ENCODE measurements around the gene TEAD4.

The TEAD4 gene

GRCh38 chr12:2960996-2961616 is 1.9 kb downstream of the TEAD4 start:
- no peak for DNase-seq (ENCODE audit: low spot score)

- no peak for DNase-seq (ENCODE audit: low spot score)
These were observed 2.5 kb downstream of the TEAD4 start for GRCh38 chr12:2961705-2962104.

DNA sequence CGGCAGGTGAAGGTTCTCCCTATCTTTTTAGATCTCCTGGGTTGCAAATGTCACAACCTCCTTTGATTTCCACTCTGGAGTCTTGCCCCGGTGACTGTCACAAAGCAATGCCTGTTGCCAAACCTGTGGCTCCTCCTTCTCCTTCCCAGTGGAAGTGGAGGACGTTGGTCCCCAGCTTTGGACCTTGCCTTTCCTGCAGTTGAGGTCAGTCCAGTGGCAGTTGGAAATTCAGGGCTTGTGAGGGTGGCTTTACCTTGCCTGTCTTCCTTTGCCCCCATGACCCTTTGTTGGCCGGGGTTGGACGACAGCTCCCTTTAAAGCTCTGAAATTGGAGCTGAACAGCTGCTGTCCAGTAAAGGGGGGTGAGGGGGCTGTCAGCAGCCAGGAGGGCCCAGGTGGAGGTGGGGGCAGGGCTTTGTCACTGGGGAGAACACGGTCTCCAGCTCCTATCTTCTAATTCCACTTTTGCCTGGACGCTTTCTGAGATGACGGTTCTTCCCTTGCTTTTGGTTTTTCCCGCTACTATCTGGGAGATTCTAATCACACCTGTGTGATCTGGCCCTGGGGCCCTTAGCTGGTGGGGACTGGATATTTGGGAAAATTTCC is 4.1 kb downstream of the TEAD4 start:
- DNase-seq (ENCODE audit: low spot score), result no peak

DNA sequence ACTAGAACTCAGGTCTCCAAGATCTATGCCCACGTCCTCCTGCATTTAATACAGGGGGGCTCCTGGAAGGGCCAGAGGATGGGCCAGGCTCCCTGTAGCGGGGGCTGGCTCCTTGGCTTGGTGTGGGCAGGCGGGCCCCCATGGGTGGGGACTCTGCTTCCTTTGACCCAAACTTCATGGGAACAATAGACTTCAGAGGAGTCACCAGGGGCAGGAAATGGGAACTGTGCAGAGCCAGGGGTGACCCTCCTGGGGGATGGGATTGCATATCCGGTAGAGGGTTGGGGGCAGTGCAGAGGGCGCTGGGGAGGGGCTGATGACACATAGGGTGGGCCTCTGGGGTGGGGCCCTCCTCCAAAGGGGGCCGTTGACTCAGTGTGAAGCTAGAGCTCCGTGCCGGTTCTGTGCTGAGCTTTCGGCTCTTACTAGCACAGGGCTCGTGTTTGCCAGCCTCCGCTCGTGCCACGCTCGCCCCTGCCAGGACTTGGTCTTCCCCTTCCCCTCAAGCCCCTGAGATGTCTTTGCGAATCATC is 4.6 kb downstream of the TEAD4 start:
- no peak for DNase-seq (ENCODE audit: low spot score)

GRCh38 chr12:2967651-2968050 is 8.5 kb downstream of the TEAD4 start:
- no peak for DNase-seq (ENCODE audit: low spot score)

GRCh38 chr12:2970744-2971143 is 11.5 kb downstream of the TEAD4 start:
- DNase-seq (ENCODE audit: low spot score), result no peak

- no peak for DNase-seq (ENCODE audit: low spot score)
These were observed 14.4 kb downstream of the TEAD4 start for GRCh38 chr12:2973566-2973965.

GRCh38 chr12:2974560-2974971 is 15.4 kb downstream of the TEAD4 start:
- no peak for DNase-seq (ENCODE audit: low spot score)

DNA sequence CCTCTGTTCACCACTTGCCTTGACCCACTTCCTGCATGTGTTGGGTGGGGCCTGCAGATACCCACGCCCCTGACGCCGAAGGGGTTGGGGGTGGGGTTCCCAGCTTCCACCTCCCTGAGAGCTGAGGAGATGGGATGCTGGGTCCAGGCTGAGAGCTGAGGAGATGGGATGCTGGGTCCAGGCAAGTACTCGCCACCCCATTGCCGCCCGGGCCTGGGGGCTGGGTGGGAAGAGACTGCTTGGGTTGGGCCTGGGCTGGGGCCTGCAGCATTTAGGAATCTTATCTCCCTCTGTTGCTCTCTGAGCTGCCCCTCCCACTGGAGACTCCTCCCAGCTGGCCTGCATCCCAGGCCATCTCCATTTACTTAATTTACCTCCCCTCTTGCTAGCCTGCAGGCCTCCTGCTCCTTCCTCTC is 17.4 kb downstream of the TEAD4 start:
- no peak for DNase-seq (ENCODE audit: low spot score)

DNA sequence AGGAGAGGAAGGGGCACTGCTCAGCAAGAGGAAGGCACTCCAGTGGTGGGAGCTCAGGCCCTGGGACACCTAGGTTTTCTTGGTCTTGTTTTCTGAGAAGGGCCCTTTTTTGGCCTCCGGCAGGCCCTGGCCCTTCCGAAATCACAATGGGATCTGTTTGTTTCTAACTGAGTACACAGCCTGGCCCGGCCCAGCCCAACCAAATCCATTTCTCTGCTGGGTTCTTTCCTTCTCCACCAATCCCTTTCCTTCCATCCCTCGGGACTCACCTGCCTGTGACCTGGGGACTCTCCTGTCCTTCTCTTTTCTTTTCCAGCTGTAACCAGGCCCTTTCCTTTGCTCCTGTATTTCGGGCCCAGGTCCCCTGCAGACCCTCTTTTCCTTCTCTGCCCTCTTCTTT is 18.6 kb downstream of the TEAD4 start:
- no peak for DNase-seq (ENCODE audit: low spot score)

- DNase-seq (ENCODE audit: low spot score), result no peak
These were observed 20.6 kb downstream of the TEAD4 start for GRCh38 chr12:2979806-2980205.

DNA sequence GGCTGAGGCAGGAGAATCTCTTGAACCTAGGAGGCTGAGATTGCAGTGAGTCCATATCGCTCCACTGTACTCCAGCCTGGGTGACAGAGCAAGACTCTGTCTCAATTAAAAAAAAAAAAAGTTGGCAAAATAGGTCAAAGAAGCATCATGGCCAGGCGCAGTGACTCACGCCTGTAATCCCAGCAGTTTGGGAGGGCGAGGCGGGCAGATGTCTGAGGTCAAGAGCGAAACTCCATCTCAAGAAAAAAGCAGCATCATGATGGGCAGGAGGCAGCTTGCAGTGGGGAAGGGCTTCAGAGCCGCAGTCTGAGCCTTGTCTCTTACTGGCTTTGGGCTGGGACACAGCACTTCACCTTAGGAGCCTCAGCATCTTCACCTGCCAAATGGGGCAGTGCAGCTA is 21.4 kb downstream of the TEAD4 start:
- no peak for DNase-seq (ENCODE audit: low spot score)

DNA sequence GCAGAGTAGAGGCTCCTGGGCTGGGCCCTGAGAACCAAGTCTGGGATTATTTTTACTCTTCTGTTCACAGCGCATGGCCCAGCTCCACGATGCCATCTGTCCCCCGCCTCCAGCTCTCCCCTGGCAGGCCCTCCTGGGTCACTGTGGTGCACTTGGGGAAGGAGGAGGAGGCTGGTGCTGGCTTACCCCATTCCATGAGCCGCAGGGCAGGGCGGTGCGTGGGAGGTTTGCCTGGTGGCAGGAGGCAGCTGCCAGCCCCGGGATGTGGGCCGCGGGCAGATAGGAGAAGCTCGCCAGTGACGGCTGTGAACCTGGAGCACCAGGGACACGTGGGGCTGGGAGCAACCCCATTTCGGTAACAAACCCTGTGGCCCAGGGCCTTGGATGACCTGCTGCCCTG is 23.2 kb downstream of the TEAD4 start:
- no peak for DNase-seq (ENCODE audit: low spot score)

DNA sequence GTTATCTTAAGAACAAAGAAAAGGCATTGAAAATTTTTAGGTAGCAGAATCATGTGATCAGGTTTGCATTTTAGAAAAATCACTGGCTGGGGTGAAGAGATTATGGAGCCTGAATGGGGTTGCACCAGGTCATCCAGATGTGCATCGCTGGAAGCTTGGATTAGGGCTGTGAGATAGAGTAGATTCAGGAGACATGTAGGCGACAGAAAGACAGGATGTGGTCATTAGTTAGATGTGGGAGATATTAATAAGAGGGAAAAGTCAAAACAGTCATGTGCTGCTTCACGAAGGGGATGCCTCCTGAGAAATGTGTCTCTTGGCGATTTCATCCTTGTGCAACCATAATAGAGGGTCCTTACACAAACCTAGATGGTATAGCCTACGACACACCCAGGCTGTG is 25.1 kb downstream of the TEAD4 start:
- DNase-seq (ENCODE audit: low spot score), result no peak

GRCh38 chr12:2984698-2985097 is 25.5 kb downstream of the TEAD4 start:
- no peak for DNase-seq (ENCODE audit: low spot score)

DNA sequence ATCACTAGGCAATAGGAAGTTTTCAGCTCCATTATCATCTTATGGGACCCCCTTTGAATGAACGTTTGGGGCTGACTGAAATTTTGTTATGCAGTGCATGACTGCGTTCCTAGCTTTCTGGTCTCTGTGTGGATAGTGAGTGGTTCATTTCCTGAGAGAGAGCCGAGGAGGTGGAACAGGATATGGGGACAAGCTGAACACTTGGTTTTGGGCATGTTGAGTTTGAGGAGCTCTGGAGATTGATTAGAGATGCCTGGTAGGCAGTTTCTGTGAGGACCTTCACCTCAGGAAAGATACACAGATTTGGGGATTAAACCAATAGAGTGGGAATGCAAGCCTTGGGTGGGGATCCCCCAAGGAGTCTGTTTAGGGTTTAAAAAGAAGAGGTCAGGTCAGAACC is 27.7 kb downstream of the TEAD4 start:
- DNase-seq (ENCODE audit: low spot score), result no peak

- no peak for DNase-seq (ENCODE audit: low spot score)
These were observed 29.3 kb downstream of the TEAD4 start for GRCh38 chr12:2988494-2988893.

- no peak for DNase-seq (ENCODE audit: low spot score)
These were observed 33.5 kb downstream of the TEAD4 start for GRCh38 chr12:2992724-2993123.

- no peak for DNase-seq (ENCODE audit: low spot score)
These were observed 38.9 kb downstream of the TEAD4 start for GRCh38 chr12:2997989-2998670.

- DNase-seq (ENCODE audit: low spot score), result no peak
These were observed 39.6 kb downstream of the TEAD4 start for GRCh38 chr12:2998789-2999264.

- DNase-seq (ENCODE audit: low spot score), result no peak
These were observed 40.2 kb downstream of the TEAD4 start for GRCh38 chr12:2999265-2999841.

DNA sequence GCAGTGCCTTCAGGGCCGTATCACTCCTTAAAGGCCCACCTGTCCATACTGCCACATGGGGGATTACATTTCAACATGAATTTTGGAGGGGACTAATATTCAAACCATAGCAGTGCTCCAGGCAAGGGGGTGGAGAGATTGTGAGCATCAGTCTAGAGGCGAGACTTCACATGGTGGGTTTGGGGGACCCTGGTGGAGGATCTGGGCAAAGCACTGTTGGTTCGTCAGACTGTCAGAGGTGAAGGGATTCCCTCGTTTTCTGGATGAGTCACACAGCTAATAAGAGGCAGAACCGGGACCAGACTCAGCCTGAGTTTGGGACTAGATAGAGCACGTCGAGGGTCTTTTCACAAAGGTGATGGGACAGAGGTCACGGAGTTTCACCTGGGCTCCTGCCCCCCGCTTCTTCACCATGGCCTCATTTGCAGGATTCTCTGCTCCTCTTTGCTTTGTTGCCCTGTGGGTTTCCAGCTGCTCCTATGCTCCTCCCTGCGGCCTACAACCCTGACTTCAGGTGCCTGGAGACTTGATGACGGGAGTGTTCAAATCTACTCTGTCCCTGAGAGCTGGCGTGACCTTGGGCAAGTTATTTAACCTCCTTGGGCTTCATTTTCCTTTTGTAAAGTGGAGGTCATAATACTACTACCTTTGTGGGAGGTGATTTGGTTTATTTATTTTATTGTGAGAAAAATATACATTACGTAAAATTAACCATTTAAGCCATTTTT is 41.5 kb downstream of the TEAD4 start:
- no peak for DNase-seq (ENCODE audit: low spot score)
